HG02973 (cell line): ENCODE measurements around the gene ZNF775.

Experiments
- ATAC-seq: cut with Tn5 transposase; IDR thresholded peaks from one replicate; pipeline ENCODE4 v1.9.1; 2021; ENCODE audit warnings: moderate library complexity; ENCODE audit not compliant: unreplicated experiment

Gene ZNF775

GRCh38 chr7:150410131-150410530 lies 31.0 kb downstream of the ZNF775 start:
- no peak for ATAC-seq

- no peak for ATAC-seq
These were observed 31.7 kb downstream of the ZNF775 start for GRCh38 chr7:150410680-150411346.

DNA sequence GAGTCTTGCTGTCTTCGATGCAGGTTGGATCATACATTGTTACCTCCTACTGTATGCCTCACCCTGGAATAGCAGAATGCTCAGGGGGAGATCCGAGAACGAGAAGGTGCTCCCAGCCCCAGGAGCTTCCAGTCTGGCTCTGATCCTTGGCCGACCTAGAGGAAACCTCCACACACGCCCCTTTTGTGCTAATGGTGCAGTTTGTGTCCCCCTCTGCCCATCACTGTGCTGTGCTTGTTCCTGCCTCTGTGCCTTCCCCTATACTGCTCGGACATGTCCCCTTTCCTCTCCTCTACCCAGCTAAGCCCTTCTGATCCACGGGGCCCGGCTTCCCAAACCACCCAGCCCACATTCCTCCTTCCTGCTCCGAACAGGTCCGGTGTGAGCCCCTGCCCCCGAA lies 32.5 kb downstream of the ZNF775 start:
- ATAC-seq = no peak

DNA sequence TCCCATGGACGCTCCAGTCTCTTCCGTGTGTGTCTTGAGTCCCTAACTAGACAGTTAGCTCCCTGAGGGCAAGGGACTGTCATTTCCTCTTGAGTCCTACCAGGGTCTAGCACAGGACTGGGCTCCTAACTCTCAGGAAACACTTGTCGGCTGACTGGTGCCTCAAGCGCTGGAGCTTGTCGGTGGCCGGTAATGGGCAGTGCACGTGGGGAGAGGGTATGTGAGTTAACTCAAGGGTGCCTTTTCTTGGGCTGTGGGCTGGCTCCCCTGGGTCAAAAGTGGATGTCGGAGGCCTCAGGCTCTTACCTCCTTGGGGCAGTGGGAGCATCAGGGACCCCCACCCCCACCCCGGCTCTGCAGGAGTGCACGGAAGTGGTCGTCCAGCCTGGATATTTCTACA lies 32.9 kb downstream of the ZNF775 start:
- no peak for ATAC-seq

- no peak for ATAC-seq
These were observed 33.7 kb downstream of the ZNF775 start for GRCh38 chr7:150412518-150413488.

GRCh38 chr7:150413640-150414081 lies 34.5 kb downstream of the ZNF775 start:
- ATAC-seq = no peak

GRCh38 chr7:150415161-150416153 lies 36.3 kb downstream of the ZNF775 start:
- no peak for ATAC-seq

DNA sequence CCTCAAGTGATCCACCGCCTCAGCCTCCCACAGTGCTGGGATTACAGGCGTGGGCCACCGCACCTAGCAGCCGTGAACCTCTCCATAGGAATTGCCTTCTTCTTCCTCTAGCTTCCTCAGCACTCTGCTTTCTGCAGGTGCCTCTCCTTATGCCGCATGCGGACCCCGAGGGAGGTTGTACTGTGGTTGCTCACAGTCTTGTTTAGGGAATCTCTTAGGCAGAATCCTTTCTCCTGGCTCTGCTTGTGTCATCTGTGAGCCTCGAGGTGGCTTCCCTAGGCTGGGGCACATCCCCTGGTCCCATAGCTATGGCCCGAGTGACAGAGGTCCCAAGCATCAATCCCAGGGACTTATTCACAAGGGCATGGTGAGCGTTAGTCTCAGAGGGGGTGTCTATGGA lies 38.1 kb downstream of the ZNF775 start:
- no peak for ATAC-seq

DNA sequence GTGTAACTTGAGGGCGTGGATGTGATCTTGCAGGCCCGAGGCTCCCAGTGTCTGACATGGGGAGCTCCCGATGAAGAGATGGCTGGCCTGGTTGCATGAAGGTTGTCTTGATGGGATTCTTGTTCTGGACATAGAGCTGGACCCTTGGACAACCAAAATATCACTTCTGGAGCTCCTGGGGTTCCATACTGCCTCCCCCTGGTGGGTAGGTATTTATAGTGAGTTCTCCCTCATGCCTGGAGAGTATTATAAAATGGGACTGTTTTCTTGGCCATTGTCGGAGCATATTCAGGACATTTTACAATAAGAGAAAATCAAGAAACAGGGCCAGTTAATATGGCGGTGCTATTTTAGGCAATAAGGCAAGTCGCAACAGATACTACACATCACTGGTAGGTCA lies 38.7 kb downstream of the ZNF775 start:
- no peak for ATAC-seq

- ATAC-seq = no peak
These were observed 41.1 kb downstream of the ZNF775 start for GRCh38 chr7:150420242-150420641.

GRCh38 chr7:150420987-150421674 lies 42.0 kb downstream of the ZNF775 start:
- peak; percentile 96 for ATAC-seq

DNA sequence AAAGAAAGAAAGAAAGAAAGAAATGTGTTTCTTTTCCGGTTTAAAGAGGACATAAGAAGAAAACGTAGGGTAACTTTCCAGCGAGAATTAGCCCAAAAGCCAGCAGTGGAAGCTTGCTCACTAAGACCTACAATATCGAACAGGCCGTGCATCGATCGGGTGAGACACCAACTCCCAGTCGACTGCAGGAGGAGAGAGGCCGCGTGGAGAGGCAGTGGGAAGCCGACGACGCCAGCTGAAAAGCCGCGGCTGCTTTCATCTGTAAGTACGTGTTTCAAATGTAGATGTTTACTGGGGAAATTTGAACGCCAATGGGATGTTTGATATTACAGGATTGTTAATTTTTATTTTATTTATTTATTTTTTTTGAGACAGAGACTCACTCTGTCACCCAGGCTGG lies 42.7 kb downstream of the ZNF775 start:
- no peak for ATAC-seq

DNA sequence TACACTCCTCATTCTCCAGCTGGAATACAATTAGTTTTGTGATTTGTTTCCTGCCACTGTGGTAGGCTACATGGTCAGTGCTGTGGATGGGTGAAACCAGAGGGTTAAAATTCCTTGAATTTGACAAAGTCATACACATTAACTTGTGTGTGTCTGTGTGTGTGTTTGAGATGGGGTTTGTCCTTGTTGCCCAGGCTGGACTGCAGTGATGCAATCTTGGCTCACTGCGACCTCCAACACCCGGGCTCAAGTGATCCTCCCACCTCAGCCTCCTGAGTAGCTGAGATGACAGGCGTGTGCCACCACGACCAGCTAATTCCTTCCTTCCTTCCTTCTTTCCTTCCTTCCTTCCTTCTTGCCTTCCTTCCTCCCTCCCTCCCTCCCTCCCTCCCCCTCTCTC lies 46.5 kb downstream of the ZNF775 start:
- no peak for ATAC-seq

GRCh38 chr7:150428671-150429451 lies 49.7 kb downstream of the ZNF775 start:
- no peak for ATAC-seq

GRCh38 chr7:150429699-150430098 lies 50.6 kb downstream of the ZNF775 start:
- ATAC-seq = no peak

GRCh38 chr7:150430465-150431085 lies 51.4 kb downstream of the ZNF775 start:
- no peak for ATAC-seq

DNA sequence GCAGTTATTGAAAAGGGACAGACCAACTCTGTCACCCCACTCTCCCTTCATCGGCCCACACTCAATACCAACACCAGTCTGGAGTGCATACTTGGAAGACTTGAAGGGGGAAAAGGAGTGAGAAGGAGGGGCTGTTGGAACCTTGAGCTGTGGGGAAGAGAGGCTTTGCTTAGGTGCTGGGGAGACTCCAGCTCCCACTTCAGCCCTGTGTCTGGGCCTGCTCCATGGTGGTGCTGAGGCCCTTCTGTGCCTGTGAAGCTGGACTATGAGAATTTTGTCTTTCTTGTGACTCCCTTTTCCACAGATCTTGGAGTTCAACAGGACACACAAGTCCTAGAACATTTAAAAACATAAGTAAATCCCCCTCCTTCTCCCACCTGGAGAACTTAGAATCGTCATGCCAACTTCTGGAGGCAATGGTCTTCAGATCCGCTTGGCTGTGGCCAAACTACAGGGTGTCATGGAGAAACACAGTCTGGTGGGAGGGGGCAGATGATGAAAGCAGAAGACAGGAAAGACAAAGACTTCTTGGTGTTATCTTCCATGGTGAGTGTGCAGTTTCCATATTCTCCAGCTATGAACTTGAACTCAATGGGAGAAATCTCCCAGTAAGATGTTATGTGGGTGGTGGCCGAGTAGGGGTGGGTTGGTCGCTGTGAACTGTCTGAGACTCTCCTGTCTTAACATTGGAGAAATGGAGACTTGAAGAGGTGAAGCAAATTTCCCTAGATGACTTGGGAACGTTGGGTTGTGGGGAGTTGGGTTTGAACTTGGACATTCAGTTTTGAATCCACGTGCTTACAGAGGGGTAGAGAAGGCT lies 52.9 kb downstream of the ZNF775 start:
- no peak for ATAC-seq
